ENCODE data around the gene WDR27. TPM values are rescaled to one million over a fixed set of nuclear protein-coding genes. Genes with fewer than 3 reads are reported as not detected.

WDR27 gene
- total RNA-seq, 1 donor from 2014 or later, result 16.8 TPM

GRCh38 chr6:169626649-169627048 lies 75.2 kb downstream of the WDR27 start:
- no peak for DNase-seq (ENCODE audit: low read depth)
- peaks cover 5% of the 10 kb centered on the region for H3K36me3 ChIP-seq (ENCODE audit: control insufficient read depth, insufficient read depth, low read length)
- H3K27me3 ChIP-seq (ENCODE audit: control insufficient read depth, insufficient read depth, low read length), result no peaks in the 10 kb centered on the region
- no peak for TF ChIP-seq CTCF (IDR thresholded peaks at IDR 0.05; ENCODE audit: insufficient read depth, low read length, severe bottlenecking)
- no peak for FAIRE-seq
- H3K4me3 ChIP-seq (ENCODE audit: low read depth, low read length), result no peak overlapping the region

GRCh38 chr6:169626169-169626568 lies 75.7 kb downstream of the WDR27 start:
- TF ChIP-seq CTCF (IDR thresholded peaks at IDR 0.05; ENCODE audit: insufficient read depth, low read length, severe bottlenecking), result no peak
- DNase-seq (ENCODE audit: low read depth) (no peak), FAIRE-seq (no peak)
- Histone ChIP-seq H3K27me3 (ENCODE audit: control insufficient read depth, insufficient read depth, low read length) (no peaks in the 10 kb centered on the region), H3K36me3 (ENCODE audit: control insufficient read depth, insufficient read depth, low read length) (peaks cover 5% of the 10 kb centered on the region), H3K4me3 (ENCODE audit: low read depth, low read length) (no peak overlapping the region)

GRCh38 chr6:169625376-169625775 lies 76.5 kb downstream of the WDR27 start:
- FAIRE-seq (no peak), DNase-seq (ENCODE audit: low read depth) (no peak)
- H3K4me3 ChIP-seq (ENCODE audit: low read depth, low read length), result no peak overlapping the region
- TF ChIP-seq CTCF (IDR thresholded peaks at IDR 0.05; ENCODE audit: insufficient read depth, low read length, severe bottlenecking), result no peak
- no peaks in the 10 kb centered on the region for H3K27me3 ChIP-seq (ENCODE audit: control insufficient read depth, insufficient read depth, low read length)
- peaks cover 5% of the 10 kb centered on the region for H3K36me3 ChIP-seq (ENCODE audit: control insufficient read depth, insufficient read depth, low read length)

GRCh38 chr6:169624785-169625184 lies 77.0 kb downstream of the WDR27 start:
- DNase-seq (ENCODE audit: low read depth), result no peak
- H3K27me3 ChIP-seq (ENCODE audit: control insufficient read depth, insufficient read depth, low read length), result no peaks in the 10 kb centered on the region
- TF ChIP-seq CTCF (IDR thresholded peaks at IDR 0.05; ENCODE audit: insufficient read depth, low read length, severe bottlenecking), result no peak
- no peak for FAIRE-seq
- peaks cover 5% of the 10 kb centered on the region for H3K36me3 ChIP-seq (ENCODE audit: control insufficient read depth, insufficient read depth, low read length)
- H3K4me3 ChIP-seq (ENCODE audit: low read depth, low read length), result no peak overlapping the region

GRCh38 chr6:169623975-169624374 lies 77.9 kb downstream of the WDR27 start:
- Histone ChIP-seq H3K27me3 (ENCODE audit: control insufficient read depth, insufficient read depth, low read length) (no peaks in the 10 kb centered on the region), H3K4me3 (ENCODE audit: low read depth, low read length) (no peak overlapping the region), H3K36me3 (ENCODE audit: control insufficient read depth, insufficient read depth, low read length) (peaks cover 5% of the 10 kb centered on the region)
- no peak for TF ChIP-seq CTCF (IDR thresholded peaks at IDR 0.05; ENCODE audit: insufficient read depth, low read length, severe bottlenecking)
- DNase-seq (ENCODE audit: low read depth) (no peak), FAIRE-seq (peak; percentile 32)

- no peak for TF ChIP-seq CTCF (IDR thresholded peaks at IDR 0.05; ENCODE audit: insufficient read depth, low read length, severe bottlenecking)
- Histone ChIP-seq H3K4me3 (ENCODE audit: low read depth, low read length) (no peak overlapping the region), H3K36me3 (ENCODE audit: control insufficient read depth, insufficient read depth, low read length) (peaks cover 5% of the 10 kb centered on the region), H3K27me3 (ENCODE audit: control insufficient read depth, insufficient read depth, low read length) (no peaks in the 10 kb centered on the region)
- DNase-seq (ENCODE audit: low read depth), result no peak
- no peak for FAIRE-seq
These were observed 78.5 kb downstream of the WDR27 start for GRCh38 chr6:169623343-169623742.
